HCT116 (cell line): ENCODE results near the gene CLSTN3.

Experiments
- POLR2AphosphoS5 ChIP-seq: IDR thresholded peaks from 2 replicates; pipeline ENCODE4 v1.6.1; 2011; ENCODE audit warnings: mild to moderate bottlenecking, low read depth, low read length, moderate library complexity
- TCF7L2 ChIP-seq: IDR thresholded peaks from 2 replicates; pipeline ENCODE4 v1.7.0; 2011; ENCODE audit warnings: borderline replicate concordance, inconsistent platforms; ENCODE audit not compliant: insufficient read depth, insufficient read length; ENCODE audit errors: extremely low read depth
- TF ChIP-seq, protein P1 (sequence below), 3 experiments: fragments of 200-600 bp in 1 of 3; sonication (generic) in 1 of 3; IDR thresholded peaks in 2 of 3; conservative IDR thresholded peaks in 1 of 3; 2 replicates each; pipeline ENCODE4 v1.5.1; 2012 to 2017; ENCODE audit warnings: low read depth in 2 of 3, low read length in 2 of 3, antibody characterized with exemption in 1 of 3, borderline replicate concordance in 1 of 3, control low read depth in 1 of 3, mild to moderate bottlenecking in 1 of 3, mixed read lengths in 1 of 3, mixed run types in 1 of 3, moderate library complexity in 1 of 3; ENCODE audit not compliant: insufficient read depth in 1 of 3
- TF ChIP-seq, protein P2 (sequence below): IDR thresholded peaks from 2 replicates; pipeline ENCODE4 v1.6.1; 2012; ENCODE audit warnings: low read depth
- TF ChIP-seq, protein P3 (sequence below): IDR thresholded peaks from 2 replicates; pipeline ENCODE4 v1.6.1; 2012

DNA sequence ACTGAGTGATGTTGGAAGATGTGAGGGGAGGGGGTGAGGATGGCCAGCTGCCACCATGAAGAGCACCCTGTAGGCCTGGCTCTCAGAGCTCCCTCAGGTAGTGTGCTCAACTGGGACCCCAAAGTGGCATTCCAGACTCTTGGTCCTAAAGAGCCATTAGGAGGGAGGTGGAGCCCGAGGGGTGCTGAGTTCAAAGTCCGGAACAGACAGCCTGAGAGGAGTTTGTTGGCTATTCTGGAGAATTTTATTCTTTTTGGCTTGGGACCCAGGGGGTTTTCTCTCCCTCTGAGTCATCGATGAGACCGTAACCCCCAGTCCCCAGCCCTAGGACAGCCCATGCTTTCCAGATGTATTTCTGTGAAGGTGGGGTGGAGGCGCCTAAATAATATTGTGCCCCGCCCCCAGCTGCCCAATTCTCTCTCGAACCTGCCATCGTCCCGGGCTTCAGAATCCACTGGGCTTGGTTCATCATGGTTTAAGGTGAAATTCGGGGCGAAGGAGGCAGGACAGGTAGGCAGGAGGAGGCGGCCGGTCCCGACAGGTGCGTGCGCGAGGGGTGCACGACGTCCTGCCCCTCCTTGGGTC, 792 bp upstream of the CLSTN3 start:
- TF ChIP-seq, protein P1, sequence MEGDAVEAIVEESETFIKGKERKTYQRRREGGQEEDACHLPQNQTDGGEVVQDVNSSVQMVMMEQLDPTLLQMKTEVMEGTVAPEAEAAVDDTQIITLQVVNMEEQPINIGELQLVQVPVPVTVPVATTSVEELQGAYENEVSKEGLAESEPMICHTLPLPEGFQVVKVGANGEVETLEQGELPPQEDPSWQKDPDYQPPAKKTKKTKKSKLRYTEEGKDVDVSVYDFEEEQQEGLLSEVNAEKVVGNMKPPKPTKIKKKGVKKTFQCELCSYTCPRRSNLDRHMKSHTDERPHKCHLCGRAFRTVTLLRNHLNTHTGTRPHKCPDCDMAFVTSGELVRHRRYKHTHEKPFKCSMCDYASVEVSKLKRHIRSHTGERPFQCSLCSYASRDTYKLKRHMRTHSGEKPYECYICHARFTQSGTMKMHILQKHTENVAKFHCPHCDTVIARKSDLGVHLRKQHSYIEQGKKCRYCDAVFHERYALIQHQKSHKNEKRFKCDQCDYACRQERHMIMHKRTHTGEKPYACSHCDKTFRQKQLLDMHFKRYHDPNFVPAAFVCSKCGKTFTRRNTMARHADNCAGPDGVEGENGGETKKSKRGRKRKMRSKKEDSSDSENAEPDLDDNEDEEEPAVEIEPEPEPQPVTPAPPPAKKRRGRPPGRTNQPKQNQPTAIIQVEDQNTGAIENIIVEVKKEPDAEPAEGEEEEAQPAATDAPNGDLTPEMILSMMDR (IDR thresholded peaks at IDR 0.05 in 2 of 3, conservative IDR thresholded peaks at IDR 0.05 in 1 of 3; ENCODE audit: borderline replicate concordance in 1 of 3, insufficient read depth in 1 of 3, low read depth in 2 of 3, low read length in 2 of 3): no peak
- no peak for TF ChIP-seq POLR2AphosphoS5
- TF ChIP-seq, protein P2, sequence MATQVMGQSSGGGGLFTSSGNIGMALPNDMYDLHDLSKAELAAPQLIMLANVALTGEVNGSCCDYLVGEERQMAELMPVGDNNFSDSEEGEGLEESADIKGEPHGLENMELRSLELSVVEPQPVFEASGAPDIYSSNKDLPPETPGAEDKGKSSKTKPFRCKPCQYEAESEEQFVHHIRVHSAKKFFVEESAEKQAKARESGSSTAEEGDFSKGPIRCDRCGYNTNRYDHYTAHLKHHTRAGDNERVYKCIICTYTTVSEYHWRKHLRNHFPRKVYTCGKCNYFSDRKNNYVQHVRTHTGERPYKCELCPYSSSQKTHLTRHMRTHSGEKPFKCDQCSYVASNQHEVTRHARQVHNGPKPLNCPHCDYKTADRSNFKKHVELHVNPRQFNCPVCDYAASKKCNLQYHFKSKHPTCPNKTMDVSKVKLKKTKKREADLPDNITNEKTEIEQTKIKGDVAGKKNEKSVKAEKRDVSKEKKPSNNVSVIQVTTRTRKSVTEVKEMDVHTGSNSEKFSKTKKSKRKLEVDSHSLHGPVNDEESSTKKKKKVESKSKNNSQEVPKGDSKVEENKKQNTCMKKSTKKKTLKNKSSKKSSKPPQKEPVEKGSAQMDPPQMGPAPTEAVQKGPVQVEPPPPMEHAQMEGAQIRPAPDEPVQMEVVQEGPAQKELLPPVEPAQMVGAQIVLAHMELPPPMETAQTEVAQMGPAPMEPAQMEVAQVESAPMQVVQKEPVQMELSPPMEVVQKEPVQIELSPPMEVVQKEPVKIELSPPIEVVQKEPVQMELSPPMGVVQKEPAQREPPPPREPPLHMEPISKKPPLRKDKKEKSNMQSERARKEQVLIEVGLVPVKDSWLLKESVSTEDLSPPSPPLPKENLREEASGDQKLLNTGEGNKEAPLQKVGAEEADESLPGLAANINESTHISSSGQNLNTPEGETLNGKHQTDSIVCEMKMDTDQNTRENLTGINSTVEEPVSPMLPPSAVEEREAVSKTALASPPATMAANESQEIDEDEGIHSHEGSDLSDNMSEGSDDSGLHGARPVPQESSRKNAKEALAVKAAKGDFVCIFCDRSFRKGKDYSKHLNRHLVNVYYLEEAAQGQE: no peak
- TF ChIP-seq, protein P3, sequence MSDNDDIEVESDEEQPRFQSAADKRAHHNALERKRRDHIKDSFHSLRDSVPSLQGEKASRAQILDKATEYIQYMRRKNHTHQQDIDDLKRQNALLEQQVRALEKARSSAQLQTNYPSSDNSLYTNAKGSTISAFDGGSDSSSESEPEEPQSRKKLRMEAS: no peak
- no peak for TF ChIP-seq TCF7L2
